Measurements from ENCODE around the gene HLCS. TPM values are rescaled to one million over a fixed set of nuclear protein-coding genes. Genes with fewer than 3 reads are reported as not detected.
A peak's percentile ranks its signal among the peaks of the same experiment; 100 is the strongest.

HLCS gene
- total and polyA plus RNA-seq, 2 donors from 2014 or later = 4.5 to 29.6 TPM

- no peak overlapping the region for H3K4me3 ChIP-seq (ENCODE audit: low read length in 3 of 3)
- no peak for TF ChIP-seq CTCF (IDR thresholded peaks at IDR 0.05; ENCODE audit: borderline replicate concordance, extremely low read depth, insufficient read depth)
- H3K27ac ChIP-seq (ENCODE audit: low read depth in 2 of 2, low read length in 2 of 2) = no peak overlapping the region
- no peak for FAIRE-seq
- DNase-seq = peak in 2 of 5 donors; percentile 57 to 75
- H3K4me1 ChIP-seq (ENCODE audit: control insufficient read depth in 2 of 3, insufficient read depth in 2 of 3, low read depth in 1 of 3, low read length in 3 of 3) = peaks cover 0 to 3% (median 0%) of the 10 kb centered on the region in 3 donors
- intact Hi-C loops (cut with DNase I) = no loop called here
- H3K36me3 ChIP-seq (ENCODE audit: control insufficient read depth in 2 of 3, insufficient read depth in 3 of 3, low read length in 3 of 3) = no peaks in the 10 kb centered on the region
- no peak overlapping the region for H3K9ac ChIP-seq (ENCODE audit: low read length in 3 of 3)
- H3K27me3 ChIP-seq (ENCODE audit: control insufficient read depth, insufficient read depth, low read length) = no peaks in the 10 kb centered on the region
- H3K9me3 ChIP-seq (ENCODE audit: control insufficient read depth in 2 of 3, insufficient read depth in 1 of 3, low read length in 3 of 3) = no peaks in the 10 kb centered on the region
Observed at GRCh38 chr21:36769051-36769839, 197.2 kb downstream of the HLCS start.

DNA sequence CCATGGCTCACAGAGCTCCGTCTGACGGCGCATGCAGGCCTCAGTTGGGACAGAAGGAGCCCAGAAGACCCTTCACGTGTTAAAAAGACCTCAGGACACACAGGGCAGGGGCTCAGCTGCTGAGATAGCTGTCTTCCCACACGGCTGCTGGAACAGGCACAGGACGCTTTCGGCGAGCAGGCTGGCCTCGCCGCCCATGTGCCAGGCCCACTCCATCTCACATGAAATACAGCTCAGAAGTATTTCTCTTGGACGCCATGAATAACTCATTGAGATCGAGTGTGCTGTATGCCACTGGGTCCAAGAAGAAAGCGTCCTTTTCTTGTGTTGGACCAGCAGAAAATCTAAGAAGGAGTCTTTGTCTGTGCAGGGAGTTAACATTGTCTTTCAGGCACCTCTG lies 198.0 kb downstream of the HLCS start:
- H3K36me3 ChIP-seq (ENCODE audit: control insufficient read depth in 2 of 3, insufficient read depth in 3 of 3, low read length in 3 of 3) = no peaks in the 10 kb centered on the region
- no peak for TF ChIP-seq CTCF (IDR thresholded peaks at IDR 0.05; ENCODE audit: borderline replicate concordance, extremely low read depth, insufficient read depth)
- H3K4me3 ChIP-seq (ENCODE audit: low read length in 3 of 3) = no peak overlapping the region
- H3K9me3 ChIP-seq (ENCODE audit: control insufficient read depth in 2 of 3, insufficient read depth in 1 of 3, low read length in 3 of 3) = no peaks in the 10 kb centered on the region
- H3K27me3 ChIP-seq (ENCODE audit: control insufficient read depth, insufficient read depth, low read length) = no peaks in the 10 kb centered on the region
- no peak for FAIRE-seq
- peaks cover 0 to 3% (median 0%) of the 10 kb centered on the region in 3 donors for H3K4me1 ChIP-seq (ENCODE audit: control insufficient read depth in 2 of 3, insufficient read depth in 2 of 3, low read depth in 1 of 3, low read length in 3 of 3)
- DNase-seq = no peak
- no peak overlapping the region for H3K9ac ChIP-seq (ENCODE audit: low read length in 3 of 3)
- intact Hi-C loops (cut with DNase I) = no loop called here
- H3K27ac ChIP-seq (ENCODE audit: low read depth in 2 of 2, low read length in 2 of 2) = no peak overlapping the region

DNA sequence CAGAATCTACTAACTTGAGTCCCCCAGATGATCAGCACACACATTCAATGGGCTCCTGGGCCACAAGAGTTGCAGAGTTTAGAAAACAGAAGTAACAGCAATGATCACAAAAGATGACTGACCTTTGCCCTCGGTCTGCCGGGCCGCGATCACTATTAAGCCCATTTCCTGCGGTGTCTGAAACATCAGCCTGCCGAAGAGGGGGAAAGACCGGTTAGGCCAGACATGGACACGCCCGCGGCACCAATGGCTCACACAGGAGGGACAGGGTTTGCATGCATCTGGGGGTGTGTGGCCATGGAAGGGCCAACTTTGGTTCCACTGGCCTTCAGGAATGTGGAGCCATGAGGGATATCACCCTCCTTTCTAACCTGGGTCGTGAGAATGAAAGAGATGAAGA lies 199.4 kb downstream of the HLCS start:
- TF ChIP-seq CTCF (IDR thresholded peaks at IDR 0.05; ENCODE audit: borderline replicate concordance, extremely low read depth, insufficient read depth) = no peak
- FAIRE-seq (no peak), DNase-seq (no peak)
- H3K27ac ChIP-seq (ENCODE audit: low read depth in 2 of 2, low read length in 2 of 2) = no peak overlapping the region
- H3K4me3 ChIP-seq (ENCODE audit: low read length in 3 of 3) = no peak overlapping the region
- H3K27me3 ChIP-seq (ENCODE audit: control insufficient read depth, insufficient read depth, low read length) = no peaks in the 10 kb centered on the region
- H3K36me3 ChIP-seq (ENCODE audit: control insufficient read depth in 2 of 3, insufficient read depth in 3 of 3, low read length in 3 of 3) = no peaks in the 10 kb centered on the region
- intact Hi-C loops (cut with DNase I) = no loop called here
- H3K9ac ChIP-seq (ENCODE audit: low read length in 3 of 3) = no peak overlapping the region
- H3K9me3 ChIP-seq (ENCODE audit: control insufficient read depth in 2 of 3, insufficient read depth in 1 of 3, low read length in 3 of 3) = no peaks in the 10 kb centered on the region
- H3K4me1 ChIP-seq (ENCODE audit: control insufficient read depth in 2 of 3, insufficient read depth in 2 of 3, low read depth in 1 of 3, low read length in 3 of 3) = peaks cover 0 to 3% (median 0%) of the 10 kb centered on the region in 3 donors
